ENCODE measurements around the gene BICC1.

- TF ChIP-seq CTCF (IDR thresholded peaks at IDR 0.05) (no peak), POLR2A (IDR thresholded peaks at IDR 0.05) (no peak), EP300 (IDR thresholded peaks at IDR 0.05) (no peak)
Measured at GRCh38 chr10:58631715-58632114, 119.0 kb downstream of the BICC1 start.
